WTC11 (cell line): ENCODE data around the gene HAUS2.

Experiments used
- CBFB ChIP-seq: sonication (generic); formaldehyde crosslinking; IDR thresholded peaks from 2 replicates; pipeline ENCODE4 v1.8.1; 2022; ENCODE audit warnings: mild to moderate bottlenecking, low read depth, missing genetic modification reagents
- CTCF ChIP-seq: fragments of 200-600 bp; IDR thresholded peaks from 2 replicates; pipeline ENCODE4 v1.8.0; 2022; ENCODE audit warnings: antibody characterized with exemption
- NR1H2 ChIP-seq: sonication (generic); formaldehyde crosslinking; IDR thresholded peaks from 2 replicates; pipeline ENCODE4 v1.9.0; 2021; ENCODE audit warnings: mild to moderate bottlenecking, moderate library complexity, missing genetic modification reagents
- NR3C1 ChIP-seq: sonication (generic); formaldehyde crosslinking; conservative IDR thresholded peaks from 2 replicates; pipeline ENCODE4 v1.8.1; 2023; ENCODE audit warnings: low read depth, mild to moderate bottlenecking, missing genetic modification reagents
- SMAD3 ChIP-seq: sonication (generic); formaldehyde crosslinking; IDR thresholded peaks from 2 replicates; pipeline ENCODE4 v1.8.0; 2022; ENCODE audit warnings: missing genetic modification reagents, mild to moderate bottlenecking, borderline replicate concordance
- SP1 ChIP-seq: sonication (generic); formaldehyde crosslinking; conservative IDR thresholded peaks from 2 replicates; pipeline ENCODE4 v1.8.1; 2022; ENCODE audit warnings: missing genetic modification reagents
- ZNF121 ChIP-seq: sonication (generic); formaldehyde crosslinking; IDR thresholded peaks from 2 replicates; pipeline ENCODE4 v1.8.0; 2023; ENCODE audit warnings: missing genetic modification reagents
- ZNF263 ChIP-seq: sonication (generic); formaldehyde crosslinking; IDR thresholded peaks from 2 replicates; pipeline ENCODE4 v1.8.1; 2022; ENCODE audit warnings: low read depth, mild to moderate bottlenecking, moderate library complexity, missing genetic modification reagents
- ZNF396 ChIP-seq: fragments of 250-450 bp; sonication (Bioruptor Pico); IDR thresholded peaks from 2 replicates; pipeline ENCODE4 v1.8.0; 2021; ENCODE audit warnings: mild to moderate bottlenecking, moderate library complexity, borderline replicate concordance
- ZSCAN18 ChIP-seq: fragments of 250-450 bp; sonication (Bioruptor Pico); IDR thresholded peaks from 2 replicates; pipeline ENCODE4 v2.1.2; 2022; ENCODE audit warnings: mild to moderate bottlenecking, moderate library complexity
- TF ChIP-seq, protein P1 (sequence below): sonication (generic); formaldehyde crosslinking; conservative IDR thresholded peaks from 2 replicates; pipeline ENCODE4 v1.8.1; 2022; ENCODE audit warnings: mild to moderate bottlenecking, missing genetic modification reagents

GRCh38 chr15:42508263-42508690, 40.4 kb upstream of the HAUS2 start:
- TF ChIP-seq CTCF (no peak), ZSCAN18 (CRISPR knock-in tag) (no peak), SMAD3 (CRISPR knock-in tag) (no peak), CBFB (CRISPR knock-in tag) (no peak), ZNF263 (no peak), NR1H2 (CRISPR knock-in tag) (no peak), ZNF396 (no peak), ZNF121 (CRISPR knock-in tag) (no peak), SP1 (CRISPR knock-in tag) (no peak), NR3C1 (CRISPR knock-in tag) (no peak)
- TF ChIP-seq, protein P1, sequence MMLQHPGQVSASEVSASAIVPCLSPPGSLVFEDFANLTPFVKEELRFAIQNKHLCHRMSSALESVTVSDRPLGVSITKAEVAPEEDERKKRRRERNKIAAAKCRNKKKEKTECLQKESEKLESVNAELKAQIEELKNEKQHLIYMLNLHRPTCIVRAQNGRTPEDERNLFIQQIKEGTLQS (CRISPR knock-in tag), result no peak
